Mononuclear cell (primary cell): ENCODE measurements around the gene MAP4K4. TPM values are rescaled to one million over a fixed set of nuclear protein-coding genes. Genes with fewer than 3 reads are reported as not detected.

Experiments used
- H3K27me3 ChIP-seq: 2 replicates; pipeline ENCODE4 v1.6.0; 2011; ENCODE audit warnings: low read length, control low read depth; ENCODE audit not compliant: insufficient read depth
- H3K4me1 ChIP-seq: 2 replicates; pipeline ENCODE4 v1.5.1; 2011; ENCODE audit warnings: mild to moderate bottlenecking, low read length, control low read depth; ENCODE audit not compliant: insufficient read depth
- H3K4me3 ChIP-seq: 2 replicates; pipeline ENCODE4 v1.5.1; 2011; ENCODE audit warnings: mild to moderate bottlenecking, low read length, moderate library complexity
- H3K9me3 ChIP-seq: 2 replicates; pipeline ENCODE4 v1.5.1; 2011; ENCODE audit warnings: low read depth, mild to moderate bottlenecking, control low read depth, low read length
- total RNA-seq: library from RNA; depleted of rRNA; stranded (reverse); fragments of >200 nt; gene quantifications from one replicate; pipeline ENCODE4 v1.2.3, GENCODE V29; 2012

MAP4K4 gene
- 58.8 TPM for total RNA-seq

DNA sequence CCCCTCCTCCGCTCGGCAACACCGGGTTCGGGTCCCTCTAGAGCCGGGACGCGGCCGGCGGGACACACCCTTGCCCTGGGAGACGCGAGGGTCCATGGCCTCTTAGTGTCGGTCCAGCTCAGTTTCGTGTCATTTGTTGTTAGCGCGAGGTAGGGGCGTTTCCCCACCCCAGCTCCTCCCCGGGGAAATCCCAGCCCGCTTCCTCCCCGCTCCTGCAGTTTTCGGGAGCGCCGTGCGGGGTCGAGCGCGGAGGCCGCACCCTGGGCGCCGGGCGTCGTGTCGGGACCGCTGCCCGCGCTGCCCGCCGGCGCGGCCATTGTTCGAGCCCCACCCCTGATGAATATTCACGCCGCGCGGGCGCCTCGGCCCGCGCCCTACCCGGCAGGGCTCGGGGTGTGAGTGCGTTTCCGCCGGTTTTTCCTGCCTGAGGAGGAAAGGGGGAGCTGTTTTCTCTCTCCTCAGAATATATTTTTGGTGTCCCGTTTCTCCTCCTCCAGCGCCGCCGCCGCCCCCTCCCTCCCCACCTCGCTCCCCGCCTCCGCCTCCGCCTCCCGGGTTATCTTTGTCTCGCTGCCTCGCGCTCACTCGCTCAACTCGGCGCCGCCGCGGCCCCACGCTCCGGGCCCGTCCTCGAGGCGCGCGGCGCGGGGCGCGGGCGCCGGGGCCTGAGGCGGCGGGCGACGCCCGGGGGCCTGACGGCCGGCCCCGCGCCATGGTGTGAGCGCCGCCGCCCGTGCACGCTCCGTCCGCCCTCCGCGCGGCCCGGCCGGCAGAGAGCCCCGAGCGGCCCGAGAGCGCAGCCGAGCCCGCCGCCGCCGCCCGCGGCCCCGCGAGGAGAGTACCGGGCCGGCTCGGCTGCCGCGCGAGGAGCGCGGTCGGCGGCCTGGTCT, at the start of gene MAP4K4:
MAP4K4 (plus strand) TSS at position 584 of the 890 bp plus-strand sequence. CDS start 374 bp downstream, outside the sequence.
- Histone ChIP-seq H3K27me3 (no peaks in the 10 kb centered on the region), H3K4me3 (peak within 1 kb of the TSS; percentile 87), H3K4me1 (peaks cover 47% of the 10 kb centered on the region), H3K9me3 (no peaks in the 10 kb centered on the region)

DNA sequence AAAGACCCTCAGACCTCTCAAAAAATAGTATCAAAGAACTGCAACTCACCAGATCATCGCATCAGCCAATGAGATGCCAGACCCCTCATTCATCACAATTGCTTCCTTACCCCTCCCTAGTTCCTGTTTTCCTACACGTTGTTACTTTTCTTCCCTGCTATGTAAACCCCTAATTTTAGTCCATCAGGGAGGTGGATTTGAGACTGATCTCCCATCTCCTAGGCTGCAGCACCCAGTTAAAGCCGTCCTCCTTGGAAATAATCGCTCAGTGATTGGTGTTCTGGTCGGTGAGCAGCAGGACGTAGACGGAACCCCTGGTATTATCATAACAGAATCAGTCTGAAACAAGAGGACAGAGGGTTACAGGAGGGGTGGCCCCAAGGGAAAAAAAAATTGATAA, 44.0 kb upstream of the MAP4K4 start:
- Histone ChIP-seq H3K27me3 (no peaks in the 10 kb centered on the region), H3K9me3 (no peaks in the 10 kb centered on the region)

DNA sequence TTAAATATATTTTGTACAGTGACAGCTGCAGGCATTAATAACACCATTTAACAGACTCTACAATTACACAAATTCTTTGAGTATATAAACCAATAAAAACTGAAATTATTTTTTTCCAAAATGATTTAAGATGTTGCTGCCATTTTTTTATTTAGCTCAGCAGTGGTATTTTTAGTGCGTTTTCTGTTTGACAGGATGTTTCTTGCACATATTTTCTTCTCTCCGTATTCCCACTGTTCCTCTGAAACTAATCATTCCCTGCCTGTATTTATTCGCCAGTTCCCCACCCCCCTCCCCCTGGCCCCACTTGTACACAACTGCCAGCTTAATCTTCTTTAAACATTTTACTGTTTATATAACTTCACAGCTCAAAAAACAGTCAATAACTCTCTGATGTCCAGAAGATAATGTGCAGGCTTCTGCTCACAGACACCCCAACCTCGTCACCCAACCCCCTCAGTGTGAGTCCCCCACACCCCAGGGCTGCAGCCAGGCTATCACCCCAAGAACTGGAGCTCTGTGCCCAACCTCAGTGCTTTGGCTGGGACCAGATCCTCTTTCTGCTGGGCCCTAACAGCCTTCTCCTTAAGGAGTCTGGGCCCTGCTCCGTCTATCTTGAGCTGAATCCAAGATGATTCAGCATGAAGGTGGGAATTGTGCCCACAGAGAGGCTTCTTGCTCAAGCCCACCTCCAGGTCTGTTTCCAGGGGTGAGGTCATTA, 41.6 kb upstream of the MAP4K4 start:
- no peaks in the 10 kb centered on the region for H3K9me3 ChIP-seq
- peaks cover 10% of the 10 kb centered on the region for H3K4me1 ChIP-seq
- H3K4me3 ChIP-seq, result no peak overlapping the region
- no peaks in the 10 kb centered on the region for H3K27me3 ChIP-seq

More for the DNA sequence above, 44.0 kb upstream of the MAP4K4 start:
- H3K4me1 ChIP-seq, result peaks cover 10% of the 10 kb centered on the region
- no peak overlapping the region for H3K4me3 ChIP-seq

DNA sequence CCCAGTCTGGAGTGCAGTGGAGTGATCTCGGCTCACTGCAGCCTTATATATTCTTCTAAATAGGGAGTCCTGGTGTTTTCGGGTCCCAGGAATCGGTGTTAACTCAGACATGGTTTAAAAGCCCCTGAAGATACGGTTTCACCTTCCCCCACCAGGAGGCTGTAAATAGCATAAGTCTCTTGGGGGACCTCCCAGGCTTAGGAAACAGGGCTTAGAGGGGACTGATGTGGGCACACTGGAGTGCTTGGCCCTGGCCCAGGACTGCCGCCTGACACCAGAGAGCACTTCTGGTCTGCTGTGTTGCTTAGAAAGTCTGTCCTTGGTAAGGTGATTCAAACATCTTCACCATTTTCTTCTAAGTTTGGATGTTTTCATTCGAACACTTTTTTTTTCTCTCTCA, 39.7 kb upstream of the MAP4K4 start:
- Histone ChIP-seq H3K9me3 (no peaks in the 10 kb centered on the region), H3K4me1 (no peaks in the 10 kb centered on the region), H3K27me3 (no peaks in the 10 kb centered on the region), H3K4me3 (no peak overlapping the region)

DNA sequence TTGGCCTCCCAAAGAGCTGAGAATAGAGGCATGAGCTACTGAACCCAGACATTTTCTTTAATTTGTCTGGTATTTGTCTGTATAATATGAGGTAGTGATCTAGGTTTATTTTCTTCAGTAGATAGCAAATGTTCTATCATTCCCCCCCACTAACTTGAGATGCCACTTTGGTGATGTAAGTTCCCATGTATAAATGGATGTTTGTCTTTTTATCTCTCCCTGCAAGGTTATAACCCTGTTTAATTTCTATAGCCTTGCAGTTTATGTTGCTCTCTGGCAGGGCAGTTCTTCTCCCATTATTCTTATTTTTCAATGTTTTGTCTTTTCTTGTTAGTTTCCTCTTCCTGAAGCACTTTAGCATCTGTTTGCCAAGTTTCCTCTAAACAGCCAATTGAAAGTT, 39.1 kb upstream of the MAP4K4 start:
- H3K9me3 ChIP-seq, result no peaks in the 10 kb centered on the region
- no peaks in the 10 kb centered on the region for H3K4me1 ChIP-seq
- H3K4me3 ChIP-seq, result no peak overlapping the region
- H3K27me3 ChIP-seq, result no peaks in the 10 kb centered on the region

DNA sequence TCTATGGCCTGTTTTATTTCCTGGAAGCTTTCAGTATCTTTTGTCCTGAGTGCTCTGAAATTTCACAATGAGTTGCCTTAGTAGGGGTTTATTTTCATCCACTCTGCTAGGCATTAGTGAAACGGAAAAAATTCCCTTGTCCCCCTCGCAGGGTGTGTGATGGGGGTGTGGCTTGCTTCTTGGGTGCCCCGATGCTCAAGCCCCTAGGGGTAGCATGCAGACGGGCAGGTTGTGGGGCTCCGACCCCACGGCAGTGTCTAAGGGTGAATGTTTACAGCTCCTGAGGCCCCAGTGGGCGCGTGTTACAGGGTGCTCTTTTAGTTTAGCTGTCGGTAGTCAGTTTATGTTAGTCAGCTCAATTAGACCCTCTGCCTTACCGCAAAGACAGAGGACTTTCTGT, 32.2 kb upstream of the MAP4K4 start:
- no peaks in the 10 kb centered on the region for H3K27me3 ChIP-seq
- H3K4me1 ChIP-seq, result no peaks in the 10 kb centered on the region
- no peaks in the 10 kb centered on the region for H3K9me3 ChIP-seq

DNA sequence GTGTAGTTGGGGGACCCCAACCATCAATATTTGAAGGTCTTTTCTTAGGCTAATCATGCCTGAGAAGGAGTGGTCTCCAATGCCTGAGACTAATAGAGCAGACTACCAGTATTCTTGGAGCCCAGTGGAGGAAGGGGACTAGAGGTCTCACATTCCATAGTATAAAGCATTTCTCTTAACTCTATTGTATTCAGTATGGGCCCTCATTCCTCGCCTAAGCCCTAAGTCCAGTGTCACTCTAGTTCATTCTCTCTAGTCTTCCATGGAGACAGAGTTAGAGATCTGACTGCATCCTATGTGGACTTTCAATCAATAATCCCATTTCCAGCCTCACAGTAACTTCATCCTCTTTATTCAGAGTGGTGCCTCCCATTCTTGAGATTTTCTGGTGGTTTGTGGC, 29.7 kb upstream of the MAP4K4 start:
- no peaks in the 10 kb centered on the region for H3K4me1 ChIP-seq
- no peak overlapping the region for H3K4me3 ChIP-seq
- no peaks in the 10 kb centered on the region for H3K27me3 ChIP-seq
- peaks cover 9% of the 10 kb centered on the region for H3K9me3 ChIP-seq

More for the DNA sequence above, 32.2 kb upstream of the MAP4K4 start:
- no peak overlapping the region for H3K4me3 ChIP-seq

DNA sequence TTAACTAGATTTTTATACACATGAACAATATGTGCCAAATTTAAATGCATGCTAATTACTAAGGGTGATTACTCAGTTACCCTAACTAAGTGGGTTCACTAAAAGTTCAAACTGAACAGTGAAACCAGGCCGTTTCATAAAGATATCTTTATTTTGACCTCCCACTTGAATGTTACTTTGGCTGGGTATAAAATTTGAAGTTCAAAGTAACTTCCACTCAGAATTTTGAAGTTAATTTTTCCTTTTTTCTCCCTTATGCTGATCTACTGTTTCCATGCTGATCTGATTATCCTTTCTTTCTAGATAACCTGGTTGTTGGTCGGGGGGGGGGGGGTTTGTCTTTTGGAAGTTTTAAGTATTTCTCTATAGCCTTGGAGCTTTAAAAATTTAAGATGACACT, 25.5 kb upstream of the MAP4K4 start:
- H3K27me3 ChIP-seq, result no peaks in the 10 kb centered on the region
- no peaks in the 10 kb centered on the region for H3K4me1 ChIP-seq
- H3K4me3 ChIP-seq, result no peak overlapping the region
- peaks cover 10% of the 10 kb centered on the region for H3K9me3 ChIP-seq

DNA sequence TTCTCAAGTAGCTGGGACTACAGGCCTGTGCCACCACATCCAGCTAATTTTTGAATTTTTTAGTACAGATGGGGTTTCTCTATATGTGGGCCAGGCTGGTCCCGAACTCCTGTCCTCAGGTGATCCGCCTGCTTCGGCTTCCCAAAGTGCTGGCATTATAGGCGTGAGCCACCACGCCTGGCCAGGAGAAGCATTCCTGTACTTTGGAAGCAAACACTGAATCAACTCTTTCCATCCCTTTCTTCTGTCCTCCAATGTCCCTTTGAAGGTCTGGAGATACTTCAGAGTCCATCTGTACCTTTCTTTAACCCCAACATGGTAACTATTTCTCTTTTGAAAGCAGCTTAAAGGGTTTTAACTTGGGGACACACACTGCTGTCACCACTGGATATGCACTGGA, 23.6 kb upstream of the MAP4K4 start:
- no peaks in the 10 kb centered on the region for H3K4me1 ChIP-seq
- H3K4me3 ChIP-seq, result no peak overlapping the region
- peaks cover 10% of the 10 kb centered on the region for H3K9me3 ChIP-seq
- no peaks in the 10 kb centered on the region for H3K27me3 ChIP-seq

DNA sequence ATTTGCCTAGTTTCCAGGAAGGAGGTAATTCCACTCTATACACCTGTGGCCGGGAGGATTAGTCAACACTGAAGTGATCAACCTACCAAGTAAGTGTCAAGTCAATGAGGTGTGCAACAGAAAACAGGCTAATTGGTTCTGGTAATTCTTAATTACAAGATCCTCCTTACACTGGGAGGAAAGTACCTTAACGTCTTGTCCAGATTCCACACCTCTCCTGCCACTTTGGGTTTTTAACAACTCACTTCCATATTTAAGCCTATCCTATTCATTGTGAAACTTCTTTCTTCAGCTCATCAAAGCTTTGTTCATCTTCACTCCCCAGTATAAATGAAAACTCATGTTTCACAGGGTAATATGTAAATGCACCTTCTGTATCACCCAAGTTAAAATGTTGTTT, 22.0 kb upstream of the MAP4K4 start:
- H3K27me3 ChIP-seq, result no peaks in the 10 kb centered on the region
- H3K4me1 ChIP-seq, result no peaks in the 10 kb centered on the region
- H3K4me3 ChIP-seq, result no peak overlapping the region
- H3K9me3 ChIP-seq, result peaks cover 10% of the 10 kb centered on the region

DNA sequence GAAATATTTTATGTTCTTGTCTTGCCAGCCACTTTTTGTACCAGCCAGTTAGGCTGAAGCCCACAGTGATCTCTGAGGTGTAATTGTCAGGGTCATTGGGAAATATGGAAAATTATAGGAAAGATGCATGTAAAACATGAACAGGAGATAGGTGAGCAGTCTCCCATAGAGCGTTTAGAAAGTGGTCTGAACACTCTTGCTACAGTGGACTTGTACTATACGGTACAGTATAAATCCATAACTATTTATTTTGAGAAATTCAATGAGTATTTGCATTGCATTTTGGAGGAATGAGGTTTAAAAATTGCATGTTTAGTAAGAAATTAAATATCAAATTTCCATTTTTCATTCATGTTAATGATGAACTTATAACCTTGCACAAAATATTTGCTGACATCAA, 20.8 kb upstream of the MAP4K4 start:
- Histone ChIP-seq H3K27me3 (no peaks in the 10 kb centered on the region), H3K4me1 (no peaks in the 10 kb centered on the region), H3K4me3 (no peak overlapping the region), H3K9me3 (peaks cover 9% of the 10 kb centered on the region)

DNA sequence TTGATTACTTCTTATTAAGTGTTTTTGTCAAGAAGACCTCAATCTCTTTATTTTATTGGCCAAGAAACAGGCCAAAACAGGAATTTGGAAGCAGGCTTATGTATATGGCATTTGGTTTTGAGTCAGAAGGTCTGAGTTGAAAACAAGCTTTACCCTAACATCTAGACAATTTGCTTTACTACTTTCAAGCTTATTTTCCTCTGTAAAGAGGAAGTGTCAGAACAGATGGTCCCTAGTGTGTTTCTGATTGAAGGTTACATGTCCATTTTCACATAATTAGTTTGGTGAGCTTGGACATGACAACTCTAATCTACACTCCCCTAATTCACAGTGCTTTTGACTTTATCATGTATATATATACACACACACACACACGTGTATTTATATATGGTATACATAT, 19.8 kb upstream of the MAP4K4 start:
- Histone ChIP-seq H3K4me3 (no peak overlapping the region), H3K4me1 (no peaks in the 10 kb centered on the region), H3K9me3 (peaks cover 2% of the 10 kb centered on the region), H3K27me3 (no peaks in the 10 kb centered on the region)

DNA sequence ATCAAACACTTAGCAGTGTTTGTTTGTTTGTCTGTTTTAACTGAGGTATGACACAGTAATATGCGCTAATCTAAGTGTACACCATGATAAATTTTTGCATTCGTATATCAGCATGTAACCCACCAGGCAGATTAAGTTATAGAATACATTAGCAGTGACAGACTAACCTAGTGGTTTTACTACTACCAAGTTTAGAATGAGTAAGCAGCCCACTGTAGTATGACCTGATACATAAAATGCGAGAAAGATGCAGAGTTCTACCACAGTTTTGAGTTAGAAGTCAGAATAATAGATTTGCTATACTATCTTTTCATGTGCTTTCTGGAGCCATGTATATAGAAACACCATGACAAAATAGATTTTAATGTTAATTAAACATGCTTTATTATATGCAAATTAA, 19.1 kb upstream of the MAP4K4 start:
- no peaks in the 10 kb centered on the region for H3K27me3 ChIP-seq

DNA sequence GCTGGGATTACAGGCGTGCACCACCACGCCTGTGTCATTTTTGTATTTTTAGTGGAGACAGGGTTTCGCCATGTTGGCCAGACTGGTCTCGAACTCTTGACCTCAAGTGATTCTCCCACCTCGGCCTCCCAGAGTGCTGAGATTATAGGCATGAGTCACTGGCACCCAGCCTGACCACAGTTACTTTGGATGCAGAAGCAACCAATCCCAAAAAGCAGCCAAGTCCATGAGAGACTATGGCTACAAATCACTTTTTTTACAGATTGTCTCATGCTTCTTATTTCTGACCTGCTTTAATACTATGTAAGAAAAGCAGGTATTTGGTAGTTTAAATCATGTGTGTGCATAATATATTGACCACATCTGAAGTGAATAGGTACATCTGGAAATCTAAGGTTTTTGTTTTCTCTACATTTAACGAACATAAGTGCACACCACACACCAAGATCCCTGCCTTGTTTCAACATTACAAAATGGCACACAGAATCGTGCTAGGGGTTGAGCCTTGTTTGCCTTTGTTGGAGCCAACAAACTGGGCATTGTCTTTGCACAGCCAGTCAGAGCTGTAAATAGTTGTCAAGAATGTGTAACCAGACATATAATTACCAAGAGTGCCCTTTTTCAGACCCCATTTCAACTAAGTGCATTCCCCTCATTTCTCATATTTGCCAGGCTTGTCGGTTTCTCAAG, 18.3 kb upstream of the MAP4K4 start:
- H3K9me3 ChIP-seq, result no peaks in the 10 kb centered on the region
- H3K4me3 ChIP-seq, result no peak overlapping the region
- H3K4me1 ChIP-seq, result no peaks in the 10 kb centered on the region
- H3K27me3 ChIP-seq, result no peaks in the 10 kb centered on the region

More for the DNA sequence above, 19.1 kb upstream of the MAP4K4 start:
- Histone ChIP-seq H3K4me1 (no peaks in the 10 kb centered on the region), H3K4me3 (no peak overlapping the region), H3K9me3 (no peaks in the 10 kb centered on the region)
